Cardiac muscle cell (in vitro differentiated cells and primary cell): ENCODE data around the gene SBF2. TPM values are rescaled to one million over a fixed set of nuclear protein-coding genes. Genes with fewer than 3 reads are reported as not detected.
A peak's percentile ranks its signal among the peaks of the same experiment; 100 is the strongest.
"Not testable (repeated sequence)": the region's sequence is repeated elsewhere in the genome, so short reads cannot be mapped to it uniquely, and the experiment has no call there.

Experiments
- DNase-seq, 2 donors: peaks; one replicate each; pipeline versions ENCODE4 v3.0.0 to v3.0.0-alpha.2; 2010 to 2017; ENCODE audit warnings: low read depth in 1 of 2, low spot score in 1 of 2
- H3K27ac ChIP-seq: fragments of 200-600 bp; sonication (generic); 2 replicates; pipeline ENCODE4 v1.5.1; 2016
- H3K27me3 ChIP-seq: fragments of 200-600 bp; sonication (generic); 2 replicates; pipeline ENCODE4 v1.6.0; 2016; ENCODE audit warnings: control low read depth
- H3K36me3 ChIP-seq: fragments of 200-600 bp; sonication (generic); 2 replicates; pipeline ENCODE4 v1.5.1; 2016; ENCODE audit warnings: control low read depth
- H3K4me1 ChIP-seq: fragments of 200-600 bp; sonication (generic); 2 replicates; pipeline ENCODE4 v1.8.1; 2017; ENCODE audit warnings: low read depth, mild to moderate bottlenecking, mixed run types
- H3K4me3 ChIP-seq: fragments of 200-600 bp; sonication (generic); 2 replicates; pipeline ENCODE4 v1.5.1; 2016; ENCODE audit warnings: mild to moderate bottlenecking
- H3K9me3 ChIP-seq: fragments of 200-600 bp; sonication (generic); 2 replicates; pipeline ENCODE4 v1.5.1; 2017; ENCODE audit warnings: low read depth, mild to moderate bottlenecking, control low read depth
- polyA plus RNA-seq: library from polyadenylated mRNA; unstranded; fragments of >200 nt; fragmentation: Nextera tagmentation; extraction: Ambion mirVana; gene quantifications from 2 replicates; pipeline ENCODE4 v1.2.1, GENCODE V29; 2016
- total RNA-seq: library from RNA; depleted of rRNA; stranded (reverse); fragments of >200 nt; gene quantifications from 2 replicates; pipeline ENCODE4 v1.2.3, GENCODE V29; 2016
- TF ChIP-seq, protein P1 (sequence below): IDR thresholded peaks from 2 replicates; pipeline ENCODE4 v1.5.1; 2012; ENCODE audit warnings: low read depth, mild to moderate bottlenecking, low read length

The SBF2 gene
- total and polyA plus RNA-seq, 2 experiments from 2014 or later: 13.3 to 32.3 TPM

DNA sequence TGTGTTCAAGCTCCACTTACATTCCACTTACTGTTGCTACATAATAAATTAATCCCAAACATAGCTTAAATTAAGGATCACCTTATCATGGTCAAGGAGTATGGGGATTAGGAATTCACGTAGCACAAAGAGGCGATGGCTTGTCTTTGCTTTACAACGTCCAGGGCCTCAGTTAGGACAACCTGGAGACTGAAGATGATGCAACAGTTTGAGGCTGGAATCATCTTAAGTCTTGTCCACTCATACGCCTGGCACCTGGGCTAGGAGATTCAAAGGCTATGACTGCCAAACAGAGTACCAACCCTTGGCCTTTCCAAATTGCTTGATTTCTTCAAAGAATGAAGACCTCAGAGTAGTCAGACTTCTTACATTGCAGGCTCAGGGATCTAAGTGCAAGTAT lies 149.1 kb downstream of the SBF2 start:
- DNase-seq: no peak
- H3K4me1 ChIP-seq: no peaks in the 10 kb centered on the region
- H3K4me3 ChIP-seq: no peak overlapping the region
- H3K27ac ChIP-seq: no peak overlapping the region
- H3K9me3 ChIP-seq: no peaks in the 10 kb centered on the region
- no peaks in the 10 kb centered on the region for H3K36me3 ChIP-seq
- no peaks in the 10 kb centered on the region for H3K27me3 ChIP-seq
- TF ChIP-seq, protein P1, sequence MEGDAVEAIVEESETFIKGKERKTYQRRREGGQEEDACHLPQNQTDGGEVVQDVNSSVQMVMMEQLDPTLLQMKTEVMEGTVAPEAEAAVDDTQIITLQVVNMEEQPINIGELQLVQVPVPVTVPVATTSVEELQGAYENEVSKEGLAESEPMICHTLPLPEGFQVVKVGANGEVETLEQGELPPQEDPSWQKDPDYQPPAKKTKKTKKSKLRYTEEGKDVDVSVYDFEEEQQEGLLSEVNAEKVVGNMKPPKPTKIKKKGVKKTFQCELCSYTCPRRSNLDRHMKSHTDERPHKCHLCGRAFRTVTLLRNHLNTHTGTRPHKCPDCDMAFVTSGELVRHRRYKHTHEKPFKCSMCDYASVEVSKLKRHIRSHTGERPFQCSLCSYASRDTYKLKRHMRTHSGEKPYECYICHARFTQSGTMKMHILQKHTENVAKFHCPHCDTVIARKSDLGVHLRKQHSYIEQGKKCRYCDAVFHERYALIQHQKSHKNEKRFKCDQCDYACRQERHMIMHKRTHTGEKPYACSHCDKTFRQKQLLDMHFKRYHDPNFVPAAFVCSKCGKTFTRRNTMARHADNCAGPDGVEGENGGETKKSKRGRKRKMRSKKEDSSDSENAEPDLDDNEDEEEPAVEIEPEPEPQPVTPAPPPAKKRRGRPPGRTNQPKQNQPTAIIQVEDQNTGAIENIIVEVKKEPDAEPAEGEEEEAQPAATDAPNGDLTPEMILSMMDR: no peak

DNA sequence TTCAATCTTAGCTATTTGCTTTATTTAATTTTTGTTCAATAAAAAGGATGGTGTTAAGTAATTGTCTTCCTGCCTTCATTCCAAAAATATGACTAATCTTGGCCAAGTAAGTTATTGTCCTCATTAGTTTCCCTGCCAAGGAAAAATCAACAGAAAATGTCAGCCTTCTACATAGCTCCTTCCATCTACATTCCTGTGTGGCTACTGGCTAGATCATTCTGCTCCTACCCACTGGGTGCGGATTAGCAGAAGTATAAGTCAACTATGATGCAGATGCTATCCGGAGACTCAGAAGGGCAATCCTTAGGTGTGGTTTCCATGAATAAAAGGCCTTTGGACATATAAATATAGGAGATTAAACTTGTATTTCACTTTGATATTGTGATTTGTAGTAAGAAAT lies 154.4 kb downstream of the SBF2 start:
- H3K4me3 ChIP-seq: no peak overlapping the region
- DNase-seq: peak in 1 of 2 donors; percentile 91
- TF ChIP-seq, protein P1: no peak

DNA sequence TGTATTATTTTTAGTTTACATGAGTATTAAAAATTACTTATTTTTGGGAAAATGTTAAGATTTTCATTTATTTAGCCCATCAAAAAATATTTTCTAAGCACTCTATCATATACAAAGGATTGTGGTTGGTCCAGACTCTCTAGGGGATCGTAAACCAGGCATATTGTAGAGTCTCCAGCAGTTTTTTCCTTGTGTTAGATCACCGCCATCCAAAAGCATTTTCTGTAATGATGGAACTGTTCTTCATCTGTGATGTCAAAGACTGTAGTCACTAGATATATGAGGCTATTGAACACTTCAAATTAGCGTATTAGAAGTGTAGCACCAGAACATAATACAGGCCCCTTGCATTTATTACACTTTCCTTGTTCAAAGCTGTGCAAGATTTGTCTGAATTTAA lies 154.9 kb downstream of the SBF2 start:
- Histone ChIP-seq H3K4me1 (no peaks in the 10 kb centered on the region), H3K4me3 (no peak overlapping the region), H3K27ac (no peak overlapping the region), H3K27me3 (no peaks in the 10 kb centered on the region), H3K9me3 (no peaks in the 10 kb centered on the region), H3K36me3 (no peaks in the 10 kb centered on the region)
- TF ChIP-seq, protein P1: no peak
- DNase-seq: no peak

More for the DNA sequence above, 154.4 kb downstream of the SBF2 start:
- Histone ChIP-seq H3K27ac (no peak overlapping the region), H3K36me3 (no peaks in the 10 kb centered on the region), H3K27me3 (no peaks in the 10 kb centered on the region), H3K9me3 (no peaks in the 10 kb centered on the region), H3K4me1 (no peaks in the 10 kb centered on the region)

DNA sequence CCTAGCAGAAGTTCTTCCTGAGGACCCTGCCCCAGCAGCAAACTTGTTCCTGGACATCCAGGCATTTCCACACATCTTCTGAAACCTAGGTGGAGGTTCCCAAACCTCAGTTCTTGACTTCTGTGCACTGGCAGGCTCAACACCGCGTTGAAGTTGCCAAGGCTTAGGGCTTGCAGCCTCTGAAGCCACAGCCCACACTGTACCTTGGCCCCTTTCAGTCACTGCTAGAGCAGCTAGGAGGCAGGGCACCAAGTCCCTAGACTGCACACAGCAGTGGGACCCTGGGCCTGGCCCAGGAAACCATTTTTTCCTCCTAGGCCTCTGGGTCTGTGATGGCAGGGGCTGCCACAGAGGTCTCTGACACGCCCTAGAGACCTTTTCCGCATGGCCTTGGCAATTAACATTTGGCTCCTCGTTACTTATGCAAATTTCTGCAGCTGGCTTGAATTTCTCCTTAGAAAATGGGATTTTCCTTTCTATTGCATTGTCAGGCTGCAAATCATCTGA lies 159.0 kb downstream of the SBF2 start:
- Histone ChIP-seq H3K27ac (no peak overlapping the region), H3K9me3 (no peaks in the 10 kb centered on the region), H3K36me3 (no peaks in the 10 kb centered on the region), H3K4me1 (no peaks in the 10 kb centered on the region), H3K4me3 (no peak overlapping the region), H3K27me3 (no peaks in the 10 kb centered on the region)
- TF ChIP-seq, protein P1: no peak
- no peak for DNase-seq

DNA sequence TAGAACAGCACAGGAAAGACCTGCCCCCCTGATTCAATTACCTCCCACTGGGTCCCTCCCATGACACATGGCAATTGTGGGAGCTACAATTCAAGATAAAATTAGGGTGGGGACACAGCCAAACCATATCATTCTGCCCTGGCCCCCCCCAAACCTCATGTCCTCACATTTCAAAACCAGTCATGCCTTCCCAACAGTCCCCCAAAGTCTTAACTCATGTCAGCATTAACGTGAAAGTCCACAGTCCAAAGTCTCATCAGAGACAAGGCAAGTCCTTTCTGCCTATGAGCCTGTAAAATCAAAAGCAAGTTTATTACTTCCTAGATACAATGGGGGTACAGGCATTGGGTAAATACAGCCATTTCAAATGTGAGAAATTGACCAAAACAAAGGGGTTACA lies 159.8 kb downstream of the SBF2 start:
- not testable (repeated sequence) for DNase-seq, H3K27me3 ChIP-seq, H3K9me3 ChIP-seq, H3K36me3 ChIP-seq, H3K27ac ChIP-seq, H3K4me3 ChIP-seq, H3K4me1 ChIP-seq

DNA sequence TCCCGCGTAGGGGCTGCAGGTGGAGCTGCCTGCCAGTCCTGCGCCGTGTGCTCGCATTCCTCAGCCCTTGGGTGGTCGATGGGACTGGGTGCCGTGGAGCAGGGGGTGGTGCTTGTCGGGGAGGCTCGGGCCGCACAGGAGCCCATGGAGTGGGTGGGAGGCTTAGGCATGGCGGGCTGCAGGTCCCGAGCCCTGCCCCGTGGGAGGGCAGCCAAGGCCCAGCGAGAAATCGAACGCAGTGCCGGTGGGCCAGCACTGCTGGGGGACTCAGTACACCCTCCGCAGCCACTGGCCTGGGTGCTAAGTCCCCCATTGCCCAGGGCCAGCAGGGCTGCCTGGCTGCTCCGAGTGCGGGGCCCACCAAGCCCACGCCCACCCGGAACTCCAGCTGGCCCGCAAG lies 160.8 kb downstream of the SBF2 start:
- H3K4me3 ChIP-seq, H3K36me3 ChIP-seq, H3K27ac ChIP-seq, H3K9me3 ChIP-seq, DNase-seq, H3K27me3 ChIP-seq, H3K4me1 ChIP-seq: not testable (repeated sequence)

DNA sequence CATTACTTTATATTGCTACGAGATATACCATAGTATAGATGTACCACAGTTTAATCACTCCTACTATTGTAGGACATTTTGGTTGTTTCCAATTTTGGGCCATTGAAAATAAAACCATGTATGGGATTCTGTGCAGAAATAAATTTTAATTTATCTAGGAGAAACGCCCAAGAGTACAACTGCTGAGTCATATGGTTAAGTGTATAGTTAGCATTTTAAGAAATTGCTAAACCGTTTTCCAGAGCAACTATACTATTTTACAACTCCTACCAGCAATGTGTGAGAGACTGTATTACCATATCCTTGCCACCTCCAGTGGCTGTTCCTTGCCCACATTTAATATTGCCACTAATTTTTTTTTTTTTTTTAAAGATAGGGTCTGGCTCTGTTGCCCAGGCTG lies 163.1 kb downstream of the SBF2 start:
- DNase-seq: no peak
- H3K27ac ChIP-seq: no peak overlapping the region
- no peaks in the 10 kb centered on the region for H3K27me3 ChIP-seq
- TF ChIP-seq, protein P1: no peak
- H3K4me1 ChIP-seq: no peaks in the 10 kb centered on the region
- H3K9me3 ChIP-seq: no peaks in the 10 kb centered on the region
- no peak overlapping the region for H3K4me3 ChIP-seq
- H3K36me3 ChIP-seq: no peaks in the 10 kb centered on the region

DNA sequence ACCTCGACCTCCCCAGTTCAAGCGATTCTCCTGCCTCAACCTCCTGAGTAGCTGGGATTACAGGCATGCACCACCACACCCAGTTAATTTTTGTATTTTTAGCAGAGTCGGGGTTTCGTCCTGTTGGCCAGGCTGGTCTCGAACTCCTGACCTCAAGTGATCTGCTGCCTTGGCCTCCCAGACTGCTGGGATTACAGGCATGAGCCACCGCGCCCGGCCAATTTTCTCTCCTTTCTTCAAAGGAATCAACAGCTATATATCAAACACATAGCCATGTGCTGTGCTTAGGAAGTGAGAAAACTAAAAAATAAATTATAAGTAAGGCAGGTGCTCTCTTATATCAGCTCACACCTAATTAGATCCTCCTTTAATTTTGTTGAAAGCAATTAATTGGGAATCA lies 164.8 kb downstream of the SBF2 start:
- not testable (repeated sequence) for H3K4me3 ChIP-seq, DNase-seq, H3K9me3 ChIP-seq, H3K36me3 ChIP-seq, H3K4me1 ChIP-seq, H3K27ac ChIP-seq, H3K27me3 ChIP-seq
